HepG2 (cell line): ENCODE results near the gene ZNF678. TPM values are rescaled to one million over a fixed set of nuclear protein-coding genes. Genes with fewer than 3 reads are reported as not detected.

Source experiments
- CBX5 ChIP-seq: sonication (generic); formaldehyde crosslinking; IDR thresholded peaks from 2 replicates; pipeline ENCODE4 v1.4.0; 2020; ENCODE audit warnings: missing genetic modification reagents, borderline replicate concordance
- CHCHD3 ChIP-seq: sonication (generic); formaldehyde crosslinking; IDR thresholded peaks from 2 replicates; pipeline ENCODE4 v1.8.0; 2022; ENCODE audit warnings: mild to moderate bottlenecking, missing genetic modification reagents, moderate library complexity
- GATAD1 ChIP-seq: IDR thresholded peaks from 2 replicates; pipeline ENCODE4 v1.6.1; 2016; ENCODE audit warnings: missing genetic modification reagents, missing compliant biosample characterization
- GFI1 ChIP-seq: sonication (generic); formaldehyde crosslinking; IDR thresholded peaks from 2 replicates; pipeline ENCODE4 v1.5.0; 2020; ENCODE audit warnings: missing genetic modification reagents, mild to moderate bottlenecking, borderline replicate concordance
- HES4 ChIP-seq: sonication (generic); formaldehyde crosslinking; IDR thresholded peaks from 2 replicates; pipeline ENCODE4 v1.9.0; 2021; ENCODE audit warnings: mild to moderate bottlenecking, missing genetic modification reagents, borderline replicate concordance
- ISL2 ChIP-seq: sonication (generic); formaldehyde crosslinking; IDR thresholded peaks from 2 replicates; pipeline ENCODE4 v1.5.0; 2020; ENCODE audit warnings: missing genetic modification reagents
- KDM5B ChIP-seq: sonication (generic); formaldehyde crosslinking; IDR thresholded peaks from 2 replicates; pipeline ENCODE4 v1.4.0; 2020; ENCODE audit warnings: missing genetic modification reagents, mild to moderate bottlenecking, borderline replicate concordance
- MEIS1 ChIP-seq: sonication (generic); formaldehyde crosslinking; IDR thresholded peaks from 2 replicates; pipeline ENCODE4 v1.9.0; 2021; ENCODE audit warnings: mild to moderate bottlenecking, missing genetic modification reagents, moderate library complexity, borderline replicate concordance
- SAP130 ChIP-seq: IDR thresholded peaks from 2 replicates; pipeline ENCODE4 v1.6.1; 2016; ENCODE audit warnings: low read depth
- SOX13 ChIP-seq, 3 experiments: fragments of 450-650 bp in 1 of 3; sonication (generic) in 1 of 3; formaldehyde crosslinking in 1 of 3; IDR thresholded peaks in 2 of 3; conservative IDR thresholded peaks in 1 of 3; 2 replicates each; pipeline versions ENCODE4 v1.5.0 to v1.6.1; 2016 to 2020; ENCODE audit warnings: antibody characterized with exemption in 1 of 3, mild to moderate bottlenecking in 1 of 3, missing compliant biosample characterization in 1 of 3, missing genetic modification reagents in 1 of 3, moderate library complexity in 1 of 3
- STAG1 ChIP-seq: sonication (generic); formaldehyde crosslinking; IDR thresholded peaks from 2 replicates; pipeline ENCODE4 v1.4.0; 2020; ENCODE audit warnings: missing genetic modification reagents
- TEAD3 ChIP-seq: optimal IDR thresholded peaks from 2 replicates; pipeline ENCODE3; 2016; ENCODE audit warnings: borderline replicate concordance
- ZNF124 ChIP-seq: sonication (generic); formaldehyde crosslinking; IDR thresholded peaks from 2 replicates; pipeline ENCODE4 v1.4.0; 2020; ENCODE audit warnings: missing genetic modification reagents
- ZNF501 ChIP-seq: sonication (generic); formaldehyde crosslinking; IDR thresholded peaks from 2 replicates; pipeline ENCODE4 v1.5.1; 2020; ENCODE audit warnings: mild to moderate bottlenecking, moderate library complexity, missing genetic modification reagents
- ZNF549 ChIP-seq: sonication (generic); formaldehyde crosslinking; IDR thresholded peaks from 2 replicates; pipeline ENCODE4 v1.5.0; 2020; ENCODE audit warnings: missing genetic modification reagents
- polyA plus RNA-seq, 8 experiments: library from polyadenylated mRNA; depleted of rRNA in 3 of 8; stranded (reverse) in 7 of 8; unstranded in 1 of 8; fragments of >200 nt; fragmentation: Illumina TruSeq in 4 of 8; extraction: Trizol in 4 of 8; gene quantifications; 2 replicates each; pipeline versions ENCODE4 v1.2.1 to v1.2.3, GENCODE V29; 2011 to 2016; ENCODE audit warnings: low read depth in 4 of 8, missing spikeins in 1 of 8, mixed read lengths in 1 of 8; ENCODE audit not compliant: insufficient read depth in 1 of 8
- total RNA-seq, 5 experiments: library from RNA; depleted of rRNA; stranded (reverse); fragments of >200 nt; fragmentation: Illumina TruSeq; extraction: Trizol; gene quantifications; 2 replicates each; pipeline ENCODE4 v1.2.3, GENCODE V29; 2016; ENCODE audit warnings: low read depth in 1 of 5
- TF ChIP-seq, protein P1 (sequence below): sonication (generic); formaldehyde crosslinking; IDR thresholded peaks from 2 replicates; pipeline ENCODE4 v1.5.1; 2020; ENCODE audit warnings: mild to moderate bottlenecking, moderate library complexity, missing genetic modification reagents
- TF ChIP-seq, protein P2 (sequence below): conservative IDR thresholded peaks from 2 replicates; pipeline ENCODE4 v1.6.1; 2018; ENCODE audit warnings: missing genetic modification reagents
- TF ChIP-seq, protein P3 (sequence below): fragments of 450-650 bp; IDR thresholded peaks from 2 replicates; pipeline ENCODE4 v1.6.1; 2017
- TF ChIP-seq, protein P4 (sequence below): sonication (generic); formaldehyde crosslinking; IDR thresholded peaks from 2 replicates; pipeline ENCODE4 v1.5.0; 2020; ENCODE audit warnings: mild to moderate bottlenecking, missing genetic modification reagents, moderate library complexity
- TF ChIP-seq, protein P5 (sequence below): sonication (generic); formaldehyde crosslinking; IDR thresholded peaks from 2 replicates; pipeline ENCODE4 v1.4.0; 2020; ENCODE audit warnings: missing genetic modification reagents, borderline replicate concordance

Gene ZNF678
- total and polyA plus RNA-seq, 2 of the 13 experiments (the other 11 are each of a cell fraction or from before 2014, with no cell fraction given): 2.0 to 7.6 TPM

DNA sequence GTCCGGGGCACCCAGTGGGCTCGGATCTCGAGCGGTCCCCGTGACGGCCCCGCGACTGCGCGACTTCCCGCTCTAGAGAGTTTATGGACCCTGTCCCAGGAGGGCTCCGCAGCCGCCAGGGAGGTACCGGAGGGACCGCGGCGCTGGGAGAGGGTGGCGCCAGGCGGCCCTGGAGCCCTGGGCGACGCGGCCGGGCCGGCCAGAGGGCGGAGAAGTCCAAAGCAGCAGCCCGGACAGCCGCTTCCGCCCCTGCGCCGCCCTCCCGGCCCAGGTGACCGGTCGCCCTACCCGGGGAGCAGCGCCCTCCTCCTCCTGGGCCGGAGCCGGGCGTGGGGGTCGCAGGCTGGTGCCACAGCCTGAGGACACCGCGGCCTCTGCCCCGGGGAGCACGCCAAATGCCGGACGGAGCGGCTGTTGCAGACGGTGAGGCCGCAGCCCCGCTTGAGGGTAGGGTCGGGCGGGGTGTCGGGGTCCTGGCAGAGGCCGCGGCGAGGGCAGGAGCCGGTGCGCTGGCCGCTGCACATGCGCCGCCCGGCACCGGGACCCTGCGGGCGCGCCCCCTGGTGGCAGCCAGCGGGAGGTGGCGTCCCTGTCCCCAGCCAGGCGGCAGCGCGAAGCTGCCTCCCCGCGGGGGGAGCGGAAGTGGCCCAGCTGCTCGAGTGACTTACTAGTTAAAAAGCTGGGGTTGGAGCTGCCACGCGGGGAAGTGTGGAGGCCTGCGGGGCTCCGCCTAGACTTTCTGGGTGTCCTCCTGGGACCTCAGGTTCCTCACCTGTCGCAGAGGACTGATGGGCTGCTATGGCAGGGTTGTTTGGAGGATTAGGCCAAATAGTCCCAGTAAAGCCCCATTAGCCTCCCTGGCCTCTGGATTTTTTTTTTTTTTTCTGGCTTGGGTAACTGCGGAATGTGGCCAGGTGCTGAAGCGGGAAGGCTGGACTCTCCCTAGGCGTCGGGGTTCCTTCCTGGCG, 20.9 kb upstream of the ZNF678 start (continued):
- TF ChIP-seq CHCHD3 (CRISPR knock-in tag): no peak
- TF ChIP-seq ZNF501: peak; percentile 29; the same call in 1 of the 2 replicates
- TF ChIP-seq TEAD3 (CRISPR knock-in tag): peak; percentile 45
- peak; percentile 62; the same call in 1 of the 2 replicates for TF ChIP-seq GFI1 (CRISPR knock-in tag)
- TF ChIP-seq ZNF549 (CRISPR knock-in tag): 0 out of 2 replicates have a peak, but pooled peaks have one; percentile 26
- TF ChIP-seq, protein P1, sequence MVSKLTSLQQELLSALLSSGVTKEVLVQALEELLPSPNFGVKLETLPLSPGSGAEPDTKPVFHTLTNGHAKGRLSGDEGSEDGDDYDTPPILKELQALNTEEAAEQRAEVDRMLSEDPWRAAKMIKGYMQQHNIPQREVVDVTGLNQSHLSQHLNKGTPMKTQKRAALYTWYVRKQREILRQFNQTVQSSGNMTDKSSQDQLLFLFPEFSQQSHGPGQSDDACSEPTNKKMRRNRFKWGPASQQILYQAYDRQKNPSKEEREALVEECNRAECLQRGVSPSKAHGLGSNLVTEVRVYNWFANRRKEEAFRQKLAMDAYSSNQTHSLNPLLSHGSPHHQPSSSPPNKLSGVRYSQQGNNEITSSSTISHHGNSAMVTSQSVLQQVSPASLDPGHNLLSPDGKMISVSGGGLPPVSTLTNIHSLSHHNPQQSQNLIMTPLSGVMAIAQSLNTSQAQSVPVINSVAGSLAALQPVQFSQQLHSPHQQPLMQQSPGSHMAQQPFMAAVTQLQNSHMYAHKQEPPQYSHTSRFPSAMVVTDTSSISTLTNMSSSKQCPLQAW (CRISPR knock-in tag): peak; percentile 39; the same call in 1 of the 2 replicates
- TF ChIP-seq, protein P2, sequence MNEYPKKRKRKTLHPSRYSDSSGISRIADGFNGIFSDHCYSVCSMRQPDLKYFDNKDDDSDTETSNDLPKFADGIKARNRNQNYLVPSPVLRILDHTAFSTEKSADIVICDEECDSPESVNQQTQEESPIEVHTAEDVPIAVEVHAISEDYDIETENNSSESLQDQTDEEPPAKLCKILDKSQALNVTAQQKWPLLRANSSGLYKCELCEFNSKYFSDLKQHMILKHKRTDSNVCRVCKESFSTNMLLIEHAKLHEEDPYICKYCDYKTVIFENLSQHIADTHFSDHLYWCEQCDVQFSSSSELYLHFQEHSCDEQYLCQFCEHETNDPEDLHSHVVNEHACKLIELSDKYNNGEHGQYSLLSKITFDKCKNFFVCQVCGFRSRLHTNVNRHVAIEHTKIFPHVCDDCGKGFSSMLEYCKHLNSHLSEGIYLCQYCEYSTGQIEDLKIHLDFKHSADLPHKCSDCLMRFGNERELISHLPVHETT (CRISPR knock-in tag): 0 out of 2 replicates have a peak, but pooled peaks have one; percentile 36
- TF ChIP-seq, protein P3, sequence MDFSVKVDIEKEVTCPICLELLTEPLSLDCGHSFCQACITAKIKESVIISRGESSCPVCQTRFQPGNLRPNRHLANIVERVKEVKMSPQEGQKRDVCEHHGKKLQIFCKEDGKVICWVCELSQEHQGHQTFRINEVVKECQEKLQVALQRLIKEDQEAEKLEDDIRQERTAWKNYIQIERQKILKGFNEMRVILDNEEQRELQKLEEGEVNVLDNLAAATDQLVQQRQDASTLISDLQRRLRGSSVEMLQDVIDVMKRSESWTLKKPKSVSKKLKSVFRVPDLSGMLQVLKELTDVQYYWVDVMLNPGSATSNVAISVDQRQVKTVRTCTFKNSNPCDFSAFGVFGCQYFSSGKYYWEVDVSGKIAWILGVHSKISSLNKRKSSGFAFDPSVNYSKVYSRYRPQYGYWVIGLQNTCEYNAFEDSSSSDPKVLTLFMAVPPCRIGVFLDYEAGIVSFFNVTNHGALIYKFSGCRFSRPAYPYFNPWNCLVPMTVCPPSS: no peak
- TF ChIP-seq STAG1 (CRISPR knock-in tag): peak; percentile 50
- 0 out of 2 replicates have a peak, but pooled peaks have one; percentile 17 for TF ChIP-seq ISL2 (CRISPR knock-in tag)
- no peak for TF ChIP-seq MEIS1 (CRISPR knock-in tag)
- peak; percentile 27; the same call in 1 of the 2 replicates for TF ChIP-seq ZNF124 (CRISPR knock-in tag)
- TF ChIP-seq GATAD1 (CRISPR knock-in tag): 0 out of 2 replicates have a peak, but pooled peaks have one; percentile 13
- no peak for TF ChIP-seq HES4 (CRISPR knock-in tag)
- TF ChIP-seq KDM5B (CRISPR knock-in tag): peak; percentile 82
- TF ChIP-seq CBX5 (CRISPR knock-in tag): peak; percentile 79; the same call in 1 of the 2 replicates
- TF ChIP-seq, protein P4, sequence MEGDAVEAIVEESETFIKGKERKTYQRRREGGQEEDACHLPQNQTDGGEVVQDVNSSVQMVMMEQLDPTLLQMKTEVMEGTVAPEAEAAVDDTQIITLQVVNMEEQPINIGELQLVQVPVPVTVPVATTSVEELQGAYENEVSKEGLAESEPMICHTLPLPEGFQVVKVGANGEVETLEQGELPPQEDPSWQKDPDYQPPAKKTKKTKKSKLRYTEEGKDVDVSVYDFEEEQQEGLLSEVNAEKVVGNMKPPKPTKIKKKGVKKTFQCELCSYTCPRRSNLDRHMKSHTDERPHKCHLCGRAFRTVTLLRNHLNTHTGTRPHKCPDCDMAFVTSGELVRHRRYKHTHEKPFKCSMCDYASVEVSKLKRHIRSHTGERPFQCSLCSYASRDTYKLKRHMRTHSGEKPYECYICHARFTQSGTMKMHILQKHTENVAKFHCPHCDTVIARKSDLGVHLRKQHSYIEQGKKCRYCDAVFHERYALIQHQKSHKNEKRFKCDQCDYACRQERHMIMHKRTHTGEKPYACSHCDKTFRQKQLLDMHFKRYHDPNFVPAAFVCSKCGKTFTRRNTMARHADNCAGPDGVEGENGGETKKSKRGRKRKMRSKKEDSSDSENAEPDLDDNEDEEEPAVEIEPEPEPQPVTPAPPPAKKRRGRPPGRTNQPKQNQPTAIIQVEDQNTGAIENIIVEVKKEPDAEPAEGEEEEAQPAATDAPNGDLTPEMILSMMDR (CRISPR knock-in tag): peak; percentile 86
- peak; percentile 74 for TF ChIP-seq SAP130 (CRISPR knock-in tag)
- TF ChIP-seq SOX13 (IDR thresholded peaks at IDR 0.05): no peak
- TF ChIP-seq SOX13 (CRISPR knock-in tag; conservative IDR thresholded peaks at IDR 0.05 in 1 of 2, IDR thresholded peaks at IDR 0.05 in 1 of 2): peak in 1 of 2 experiments; percentile 16; a peak in 1 of 4 replicates
- TF ChIP-seq, protein P5, sequence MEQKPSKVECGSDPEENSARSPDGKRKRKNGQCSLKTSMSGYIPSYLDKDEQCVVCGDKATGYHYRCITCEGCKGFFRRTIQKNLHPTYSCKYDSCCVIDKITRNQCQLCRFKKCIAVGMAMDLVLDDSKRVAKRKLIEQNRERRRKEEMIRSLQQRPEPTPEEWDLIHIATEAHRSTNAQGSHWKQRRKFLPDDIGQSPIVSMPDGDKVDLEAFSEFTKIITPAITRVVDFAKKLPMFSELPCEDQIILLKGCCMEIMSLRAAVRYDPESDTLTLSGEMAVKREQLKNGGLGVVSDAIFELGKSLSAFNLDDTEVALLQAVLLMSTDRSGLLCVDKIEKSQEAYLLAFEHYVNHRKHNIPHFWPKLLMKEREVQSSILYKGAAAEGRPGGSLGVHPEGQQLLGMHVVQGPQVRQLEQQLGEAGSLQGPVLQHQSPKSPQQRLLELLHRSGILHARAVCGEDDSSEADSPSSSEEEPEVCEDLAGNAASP (CRISPR knock-in tag): peak; percentile 28; the same call in 1 of the 2 replicates
